ENCODE results near the gene SLC26A8. TPM values are rescaled to one million over a fixed set of nuclear protein-coding genes. Genes with fewer than 3 reads are reported as not detected.

Gene SLC26A8
- total RNA-seq, 2 experiments from 2014 or later, result not detected

DNA sequence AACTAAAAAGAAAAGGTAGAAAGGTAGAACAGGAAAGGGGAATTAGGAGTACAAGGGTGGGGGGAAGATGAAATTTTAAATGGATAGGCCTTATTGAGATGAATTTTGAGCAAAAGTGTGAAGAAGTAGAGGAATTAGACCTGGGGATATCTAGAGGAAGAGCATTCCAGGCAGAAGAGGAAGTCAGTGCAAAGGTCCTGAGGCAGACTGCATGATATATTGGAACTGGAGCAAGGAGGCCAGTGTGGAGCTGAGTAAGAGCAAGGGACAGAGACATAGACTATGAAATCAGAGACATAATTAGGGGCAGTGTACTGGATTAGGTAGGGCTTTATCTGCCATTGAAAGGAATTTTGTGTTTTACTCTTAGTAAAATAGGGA, 43.6 kb upstream of the SLC26A8 start:
- TF ChIP-seq, protein P1, sequence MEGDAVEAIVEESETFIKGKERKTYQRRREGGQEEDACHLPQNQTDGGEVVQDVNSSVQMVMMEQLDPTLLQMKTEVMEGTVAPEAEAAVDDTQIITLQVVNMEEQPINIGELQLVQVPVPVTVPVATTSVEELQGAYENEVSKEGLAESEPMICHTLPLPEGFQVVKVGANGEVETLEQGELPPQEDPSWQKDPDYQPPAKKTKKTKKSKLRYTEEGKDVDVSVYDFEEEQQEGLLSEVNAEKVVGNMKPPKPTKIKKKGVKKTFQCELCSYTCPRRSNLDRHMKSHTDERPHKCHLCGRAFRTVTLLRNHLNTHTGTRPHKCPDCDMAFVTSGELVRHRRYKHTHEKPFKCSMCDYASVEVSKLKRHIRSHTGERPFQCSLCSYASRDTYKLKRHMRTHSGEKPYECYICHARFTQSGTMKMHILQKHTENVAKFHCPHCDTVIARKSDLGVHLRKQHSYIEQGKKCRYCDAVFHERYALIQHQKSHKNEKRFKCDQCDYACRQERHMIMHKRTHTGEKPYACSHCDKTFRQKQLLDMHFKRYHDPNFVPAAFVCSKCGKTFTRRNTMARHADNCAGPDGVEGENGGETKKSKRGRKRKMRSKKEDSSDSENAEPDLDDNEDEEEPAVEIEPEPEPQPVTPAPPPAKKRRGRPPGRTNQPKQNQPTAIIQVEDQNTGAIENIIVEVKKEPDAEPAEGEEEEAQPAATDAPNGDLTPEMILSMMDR (IDR thresholded peaks at IDR 0.05), result no peak
- Mint-ChIP-seq H3K27me3 (no peaks in the 10 kb centered on the region), H3K36me3 (ENCODE audit: low read depth) (peaks cover 50% of the 10 kb centered on the region), H3K4me1 (ENCODE audit: low read depth) (peaks cover 74% of the 10 kb centered on the region), H3K27ac (peak overlapping the region; percentile 63), H3K9me3 (no peaks in the 10 kb centered on the region), H3K4me3 (no peak overlapping the region)
- no peaks in the 10 kb centered on the region for H3K27me3 ChIP-seq (ENCODE audit: control insufficient read depth in 1 of 2, insufficient read depth in 2 of 2, low read length in 2 of 2)
- no peak for DNase-seq
- no peak for ATAC-seq (ENCODE audit: poor library complexity)
- peaks cover 6% of the 10 kb centered on the region for H3K4me1 ChIP-seq (ENCODE audit: insufficient read depth, low read length)
- peaks cover 7% of the 10 kb centered on the region for H3K36me3 ChIP-seq (ENCODE audit: insufficient read depth, low read length)
- H3K9me3 ChIP-seq (ENCODE audit: control insufficient read depth in 1 of 2, insufficient read depth in 1 of 2, low read length in 2 of 2), result no peaks in the 10 kb centered on the region
- ChIA-PET CTCF (interaction anchor here (1.7 kb wide), 1 partner anchor 40 kb away, joined by 4 read pairs; the partner anchor contains the start of gene MAPK14), POLR2A (no interaction called here)
- H3K4me3 ChIP-seq (ENCODE audit: low read length), result no peak overlapping the region
- intact Hi-C loops (cut with DNase I, micrococcal nuclease), result loop anchor here in 1 of 2 experiments (5.0 kb wide), 1 partner anchor 36 kb away; no protein-coding TSS in a partner anchor
- H3K27ac ChIP-seq (ENCODE audit: low read depth in 1 of 2, low read length in 2 of 2), result no peak overlapping the region

DNA sequence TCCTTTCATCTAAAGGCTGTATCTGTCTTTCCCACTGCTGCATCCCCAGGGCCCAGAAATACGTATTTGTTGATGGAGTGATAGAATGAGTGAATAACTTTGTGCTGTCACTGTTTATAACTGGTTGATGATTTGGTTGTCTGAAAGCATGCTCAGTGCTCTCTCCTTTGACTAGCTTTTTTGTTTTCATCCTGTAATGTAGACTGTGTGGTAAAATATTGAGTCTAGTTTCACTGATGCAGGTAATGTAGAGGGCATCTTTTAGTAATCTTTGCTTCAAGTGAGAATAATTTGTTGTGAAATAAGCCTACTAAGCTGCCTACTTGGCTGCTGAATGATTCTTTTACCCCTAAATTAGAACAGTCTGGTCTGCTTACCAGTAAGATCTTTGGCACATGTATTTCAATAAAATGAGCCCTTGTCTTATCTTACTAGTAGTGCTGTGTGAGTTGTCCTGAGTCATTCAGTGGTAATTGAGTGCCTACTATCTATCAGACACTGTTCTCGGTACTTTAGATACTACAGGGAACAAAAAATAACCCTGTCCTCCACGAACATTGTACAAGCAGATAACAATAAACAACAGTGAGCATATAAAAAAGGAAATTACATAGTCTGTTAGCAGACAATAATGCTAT, 43.1 kb upstream of the SLC26A8 start:
- POLR2A ChIA-PET, result no interaction called here
- Histone ChIP-seq H3K9me3 (ENCODE audit: control insufficient read depth in 1 of 2, insufficient read depth in 1 of 2, low read length in 2 of 2) (no peaks in the 10 kb centered on the region), H3K4me3 (ENCODE audit: low read length) (no peak overlapping the region), H3K36me3 (ENCODE audit: insufficient read depth, low read length) (peaks cover 7% of the 10 kb centered on the region), H3K27ac (ENCODE audit: low read depth in 1 of 2, low read length in 2 of 2) (no peak overlapping the region), H3K27me3 (ENCODE audit: control insufficient read depth in 1 of 2, insufficient read depth in 2 of 2, low read length in 2 of 2) (no peaks in the 10 kb centered on the region), H3K4me1 (ENCODE audit: insufficient read depth, low read length) (peaks cover 6% of the 10 kb centered on the region)
- Mint-ChIP-seq H3K4me1 (ENCODE audit: low read depth) (peaks cover 73% of the 10 kb centered on the region), H3K4me3 (no peak overlapping the region), H3K9me3 (no peaks in the 10 kb centered on the region), H3K27ac (peak overlapping the region; percentile 63), H3K27me3 (no peaks in the 10 kb centered on the region), H3K36me3 (ENCODE audit: low read depth) (peaks cover 50% of the 10 kb centered on the region)
- DNase-seq (no peak), ATAC-seq (ENCODE audit: poor library complexity) (no peak)
- TF ChIP-seq, protein P1 (IDR thresholded peaks at IDR 0.05), result no peak
- CTCF ChIA-PET, result interaction anchor here (1.7 kb wide), 1 partner anchor 40 kb away, joined by 4 read pairs; the partner anchor contains the start of gene MAPK14
- intact Hi-C loops (cut with DNase I, micrococcal nuclease), result loop anchor here in 1 of 2 experiments (5.0 kb wide), 1 partner anchor 35 kb away; no protein-coding TSS in a partner anchor

DNA sequence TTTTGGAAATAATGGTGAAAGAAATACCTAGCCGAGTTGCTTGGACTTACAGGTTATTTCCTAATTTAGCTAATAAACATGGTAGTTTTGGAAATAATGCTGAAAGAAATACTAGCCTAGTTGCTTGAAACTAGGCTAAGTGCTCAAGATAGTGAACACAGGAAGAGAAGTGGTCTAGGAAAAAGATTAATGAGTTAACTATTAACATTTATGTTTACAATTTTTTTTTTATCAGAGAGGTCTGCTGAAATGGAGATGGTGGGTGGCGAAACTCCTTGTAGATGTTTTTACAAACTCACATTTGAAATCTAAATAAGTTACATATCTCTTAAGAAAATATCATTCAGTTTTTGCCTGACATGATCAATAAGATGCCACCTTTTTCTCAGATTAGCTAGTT, 42.4 kb upstream of the SLC26A8 start:
- intact Hi-C loops (cut with DNase I, micrococcal nuclease), result loop anchor here in 1 of 2 experiments (5.0 kb wide), 1 partner anchor 35 kb away; no protein-coding TSS in a partner anchor
- Mint-ChIP-seq H3K27ac (peak overlapping the region; percentile 63), H3K36me3 (ENCODE audit: low read depth) (peaks cover 51% of the 10 kb centered on the region), H3K9me3 (no peaks in the 10 kb centered on the region), H3K27me3 (no peaks in the 10 kb centered on the region), H3K4me1 (ENCODE audit: low read depth) (peaks cover 73% of the 10 kb centered on the region), H3K4me3 (no peak overlapping the region)
- no peaks in the 10 kb centered on the region for H3K27me3 ChIP-seq (ENCODE audit: control insufficient read depth in 1 of 2, insufficient read depth in 2 of 2, low read length in 2 of 2)
- ATAC-seq (ENCODE audit: poor library complexity) (no peak), DNase-seq (no peak)
- no peaks in the 10 kb centered on the region for H3K9me3 ChIP-seq (ENCODE audit: control insufficient read depth in 1 of 2, insufficient read depth in 1 of 2, low read length in 2 of 2)
- TF ChIP-seq, protein P1 (IDR thresholded peaks at IDR 0.05), result no peak
- H3K4me1 ChIP-seq (ENCODE audit: insufficient read depth, low read length), result peaks cover 6% of the 10 kb centered on the region
- CTCF ChIA-PET, result interaction anchor here (0.6 kb wide), 1 partner anchor 38 kb away, joined by 3 read pairs; no protein-coding TSS in a partner anchor
- no peak overlapping the region for H3K4me3 ChIP-seq (ENCODE audit: low read length)
- H3K27ac ChIP-seq (ENCODE audit: low read depth in 1 of 2, low read length in 2 of 2), result peak overlapping the region in 1 of 2 donors; percentile 1
- POLR2A ChIA-PET, result no interaction called here
- H3K36me3 ChIP-seq (ENCODE audit: insufficient read depth, low read length), result peaks cover 7% of the 10 kb centered on the region
